D721Med (cell line): ENCODE data around the gene ZNF138.
"Not testable (repeated sequence)": the region's sequence is repeated elsewhere in the genome, so short reads cannot be mapped to it uniquely, and the experiment has no call there.

Experiments used
- DNase-seq: peaks from one replicate; pipeline ENCODE4 v3.0.0; 2011; ENCODE audit warnings: low spot score; ENCODE audit not compliant: insufficient read length
- FAIRE-seq: peaks from 2 replicates; lab custom pipeline; 2011; peaks lifted over from hg19 to GRCh38; lab: Jason Lieb, UNC
- TF ChIP-seq, protein P1 (sequence below): IDR thresholded peaks from 2 replicates; pipeline ENCODE4 v1.5.1; 2012; ENCODE audit warnings: mild to moderate bottlenecking, control low read depth; ENCODE audit not compliant: insufficient read depth; ENCODE audit errors: missing control alignments

ZNF138 gene

DNA sequence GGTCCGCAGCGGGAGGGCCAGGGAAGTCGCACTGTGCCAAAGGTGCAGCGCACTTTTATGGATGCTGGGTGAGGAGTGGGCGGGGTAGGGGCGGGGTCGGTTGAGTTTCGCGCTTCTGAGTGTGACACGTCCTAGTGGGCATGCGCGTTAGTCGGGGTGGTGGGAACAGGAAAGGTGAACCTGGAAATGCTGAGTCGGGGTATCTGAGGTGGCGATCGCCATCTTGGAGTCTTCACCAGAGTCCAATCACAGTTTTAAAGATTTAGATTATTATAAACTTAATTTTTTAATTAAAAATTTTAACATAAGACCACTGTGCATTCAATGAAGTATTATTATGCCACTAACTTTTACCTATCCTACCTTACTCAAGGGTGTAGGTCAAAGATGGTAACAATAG lies 45.7 kb downstream of the ZNF138 start:
- TF ChIP-seq, protein P1, sequence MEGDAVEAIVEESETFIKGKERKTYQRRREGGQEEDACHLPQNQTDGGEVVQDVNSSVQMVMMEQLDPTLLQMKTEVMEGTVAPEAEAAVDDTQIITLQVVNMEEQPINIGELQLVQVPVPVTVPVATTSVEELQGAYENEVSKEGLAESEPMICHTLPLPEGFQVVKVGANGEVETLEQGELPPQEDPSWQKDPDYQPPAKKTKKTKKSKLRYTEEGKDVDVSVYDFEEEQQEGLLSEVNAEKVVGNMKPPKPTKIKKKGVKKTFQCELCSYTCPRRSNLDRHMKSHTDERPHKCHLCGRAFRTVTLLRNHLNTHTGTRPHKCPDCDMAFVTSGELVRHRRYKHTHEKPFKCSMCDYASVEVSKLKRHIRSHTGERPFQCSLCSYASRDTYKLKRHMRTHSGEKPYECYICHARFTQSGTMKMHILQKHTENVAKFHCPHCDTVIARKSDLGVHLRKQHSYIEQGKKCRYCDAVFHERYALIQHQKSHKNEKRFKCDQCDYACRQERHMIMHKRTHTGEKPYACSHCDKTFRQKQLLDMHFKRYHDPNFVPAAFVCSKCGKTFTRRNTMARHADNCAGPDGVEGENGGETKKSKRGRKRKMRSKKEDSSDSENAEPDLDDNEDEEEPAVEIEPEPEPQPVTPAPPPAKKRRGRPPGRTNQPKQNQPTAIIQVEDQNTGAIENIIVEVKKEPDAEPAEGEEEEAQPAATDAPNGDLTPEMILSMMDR, result no peak
- FAIRE-seq, result no peak

DNA sequence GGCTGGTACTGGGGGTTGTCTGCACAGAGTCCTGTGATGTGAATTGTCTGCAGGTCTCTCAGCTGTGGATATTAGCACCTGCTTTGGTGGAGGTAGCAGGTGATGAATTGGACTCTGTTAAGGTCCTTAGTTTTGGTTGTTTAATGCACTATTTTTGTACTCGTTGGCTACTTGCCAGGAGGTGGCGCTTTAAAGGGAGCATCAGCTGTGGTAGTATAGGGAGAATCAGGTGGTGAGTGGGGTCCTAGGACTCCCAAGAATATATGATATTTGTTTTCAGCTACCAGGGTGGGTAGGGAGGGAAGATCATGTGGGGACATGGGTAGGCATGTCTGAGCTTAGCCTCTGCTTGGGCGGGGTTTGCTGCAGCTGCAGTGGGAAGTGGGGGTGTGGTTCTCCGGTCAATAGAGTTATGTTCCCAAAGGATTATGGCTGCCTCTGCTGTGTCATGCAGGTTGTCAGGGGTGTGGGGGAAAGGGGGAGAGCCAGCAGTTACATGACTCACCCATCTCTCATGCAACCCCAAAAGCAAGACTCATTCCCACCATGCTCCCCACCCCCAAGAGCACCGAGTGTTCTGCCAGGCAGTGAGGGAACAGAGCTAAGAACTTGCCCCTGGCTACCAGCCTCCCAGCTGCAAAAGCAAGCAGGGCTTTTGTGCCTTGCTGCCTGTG lies 55.2 kb downstream of the ZNF138 start:
- TF ChIP-seq, protein P1, result no peak
- DNase-seq, result no peak
- no peak for FAIRE-seq

More for the DNA sequence above, 45.7 kb downstream of the ZNF138 start:
- DNase-seq, result no peak

DNA sequence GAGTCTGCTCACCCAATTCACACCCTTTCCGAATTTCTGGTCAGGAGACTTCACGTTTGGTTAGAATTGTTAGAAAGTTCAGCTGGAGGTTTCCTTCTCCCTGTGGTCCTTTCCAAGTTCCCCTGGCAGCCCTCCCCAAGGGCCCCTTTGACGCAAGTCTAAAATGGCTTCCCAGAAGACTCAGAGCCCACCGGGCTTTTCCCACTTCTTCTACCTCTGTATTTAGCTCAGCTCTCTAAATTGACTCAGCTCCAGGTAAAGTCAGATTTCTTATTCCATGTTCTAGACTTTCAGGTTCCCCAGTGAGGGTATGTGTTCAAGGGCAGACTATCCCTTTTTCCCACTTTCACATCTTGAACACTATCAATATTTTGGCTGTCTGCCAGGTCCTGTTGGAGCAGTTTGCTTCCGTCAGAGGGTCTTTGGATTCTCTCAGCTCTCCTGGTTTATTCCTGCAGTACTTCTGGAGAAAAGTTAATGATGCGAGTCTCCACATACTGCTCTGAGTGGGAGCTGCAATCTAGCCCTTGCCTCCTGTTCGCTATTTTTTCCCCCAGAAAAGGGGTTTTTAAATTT lies 55.8 kb downstream of the ZNF138 start:
- FAIRE-seq, result no peak
- TF ChIP-seq, protein P1, result no peak
- no peak for DNase-seq

DNA sequence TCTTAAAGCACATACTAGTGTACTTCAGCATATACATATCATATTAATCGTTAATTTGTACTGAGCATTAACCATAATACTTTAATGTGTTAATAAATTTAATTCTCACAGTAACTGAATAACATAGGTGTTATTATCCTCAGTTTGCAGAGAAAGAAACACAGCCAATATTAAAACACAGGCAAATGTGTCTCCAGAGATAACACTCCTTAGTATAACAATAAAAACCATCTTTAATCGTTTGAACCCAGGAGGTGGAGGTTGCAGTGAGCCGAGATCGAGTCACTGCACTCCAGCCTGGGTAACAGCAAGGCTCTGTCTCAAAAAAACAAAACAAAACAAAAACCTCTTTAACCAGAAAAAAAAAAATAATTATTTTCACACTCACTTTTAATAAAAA lies 59.5 kb downstream of the ZNF138 start:
- FAIRE-seq (no peak), DNase-seq (no peak)
- TF ChIP-seq, protein P1, result no peak

DNA sequence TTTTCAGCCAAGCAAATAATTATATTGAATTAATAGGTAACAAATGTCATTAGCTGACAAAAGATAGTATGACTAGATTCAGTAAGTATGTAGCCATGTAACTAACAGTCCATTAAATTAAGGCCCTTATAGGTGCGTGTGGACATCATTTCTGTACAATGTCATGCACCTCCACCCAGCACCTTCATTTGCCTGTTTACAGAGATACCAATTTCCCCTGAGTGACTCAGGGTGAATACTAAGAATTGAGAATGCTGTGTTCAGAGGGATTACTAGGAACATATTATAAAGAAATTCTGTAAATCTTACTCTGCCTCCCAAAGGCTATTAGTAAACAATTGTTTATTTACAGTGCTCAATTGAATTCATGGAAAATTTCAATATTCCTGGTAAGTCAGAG lies 60.7 kb downstream of the ZNF138 start:
- DNase-seq (no peak), FAIRE-seq (no peak)
- TF ChIP-seq, protein P1, result no peak

DNA sequence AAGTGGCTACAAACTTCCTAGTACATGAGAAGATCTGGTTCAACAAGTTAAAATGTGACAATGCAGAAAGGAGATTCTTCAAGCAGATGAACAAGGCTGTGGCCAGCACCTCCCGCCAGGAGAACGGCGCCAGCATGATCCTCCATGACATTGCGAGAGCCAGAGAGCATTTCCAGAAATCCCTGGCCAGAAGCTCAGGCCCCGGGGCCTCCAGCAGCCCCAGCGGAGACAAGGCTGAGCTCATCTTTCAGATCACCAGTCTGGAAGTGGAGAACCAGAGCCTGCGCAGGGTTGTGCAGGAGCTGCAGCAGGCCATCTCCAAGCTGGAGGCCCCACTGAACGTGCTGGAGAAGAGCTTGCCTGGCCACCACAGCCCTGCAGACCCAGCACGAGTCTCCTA lies 68.8 kb downstream of the ZNF138 start:
- no peak for DNase-seq
- TF ChIP-seq, protein P1, result no peak
- no peak for FAIRE-seq

DNA sequence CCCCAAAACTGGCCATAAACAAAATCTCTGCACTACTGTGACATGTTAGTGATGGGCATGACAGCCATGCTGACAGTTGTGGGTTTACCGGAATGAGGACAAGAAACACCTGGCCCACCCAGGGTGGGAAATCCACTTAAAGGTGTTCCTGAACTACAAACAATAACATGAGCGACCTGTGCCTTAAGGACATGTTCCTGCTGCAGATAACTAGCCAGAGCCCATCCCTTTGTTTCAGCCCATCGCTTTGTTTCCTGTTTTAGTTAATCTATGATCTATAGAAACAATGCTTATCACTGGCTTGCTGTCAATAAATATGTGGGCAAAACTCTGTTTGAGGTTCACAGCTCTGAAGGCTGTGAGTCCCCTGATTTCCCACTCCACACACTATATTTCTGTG lies 69.3 kb downstream of the ZNF138 start:
- not testable (repeated sequence) for DNase-seq, FAIRE-seq

DNA sequence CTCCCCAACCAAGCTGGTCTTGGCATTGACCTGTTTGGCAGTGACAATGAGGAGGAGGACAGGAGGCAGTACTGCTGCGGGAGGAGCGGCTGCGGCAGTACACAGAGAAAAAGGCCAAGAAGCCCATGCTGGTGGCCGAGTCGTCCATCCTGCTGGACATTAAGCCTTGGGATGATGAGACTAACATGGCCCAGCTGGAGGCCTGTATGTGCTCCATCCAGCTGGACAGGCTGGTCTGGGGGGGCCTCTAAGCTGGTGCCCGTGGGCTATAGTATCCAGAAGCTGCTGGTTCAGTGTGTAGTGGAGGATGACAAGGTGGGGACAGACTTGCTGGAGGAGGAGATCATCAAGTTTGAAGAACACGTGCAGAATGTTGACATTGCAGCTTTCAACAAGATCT lies 69.7 kb downstream of the ZNF138 start:
- DNase-seq (peak; percentile 7), FAIRE-seq (no peak)
- TF ChIP-seq, protein P1, result no peak
